HUDEP-2 (cell line): ENCODE measurements around the gene NAA50.

Experiments
- DNase-seq, 76 experiments: peaks; one replicate each; lab custom pipeline; 2025; ENCODE audit not compliant: unreplicated experiment in 76 of 76; lab: John Stamatoyannopoulos, UW

The NAA50 gene

DNA sequence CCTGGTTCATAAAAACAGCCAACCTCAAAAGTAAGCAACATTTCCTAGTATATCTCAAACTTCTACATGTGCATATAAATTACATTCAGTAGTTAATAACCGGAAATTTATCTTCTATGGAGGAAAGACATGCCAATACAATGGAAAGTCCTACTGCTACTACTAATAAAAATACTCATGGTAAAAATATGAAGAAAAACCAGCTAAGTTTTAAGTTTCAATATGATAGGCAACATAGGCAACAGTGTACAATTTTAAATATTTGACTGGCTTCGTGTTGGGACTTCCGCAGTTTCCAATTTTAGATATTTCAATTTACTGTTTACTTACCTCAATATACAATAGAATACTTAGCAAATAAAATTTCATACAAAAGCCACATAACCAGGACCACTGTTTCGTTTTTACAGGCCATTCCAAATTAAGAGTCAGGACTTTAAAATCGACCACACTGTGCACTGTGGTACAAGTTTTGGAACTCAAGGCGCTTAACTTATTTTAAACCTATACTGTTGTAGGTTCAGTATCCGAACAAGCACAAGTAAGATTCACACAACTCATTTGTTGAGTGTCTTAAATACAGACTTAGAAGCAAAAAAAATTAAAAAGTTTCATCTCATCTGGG, 2.9 kb downstream of the NAA50 start:
- DNase-seq, result no peak

DNA sequence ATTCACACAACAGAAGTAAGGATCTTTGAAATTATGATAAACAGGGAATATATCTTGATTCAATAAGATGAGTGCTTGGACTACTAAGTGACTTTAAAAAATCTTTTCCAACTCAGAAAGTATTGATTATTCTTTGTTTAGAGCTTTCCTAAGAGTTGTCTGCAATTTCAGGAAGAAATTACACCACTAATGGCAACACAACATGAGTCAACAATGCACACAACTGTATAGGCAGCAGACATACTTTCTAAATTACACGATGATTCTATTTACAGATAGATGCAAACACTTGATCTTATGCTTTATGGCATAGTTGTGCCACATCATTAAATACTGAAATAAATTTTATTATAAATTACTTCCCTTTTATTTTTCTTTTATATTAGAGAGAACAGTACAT, 4.4 kb downstream of the NAA50 start:
- no peak for DNase-seq

DNA sequence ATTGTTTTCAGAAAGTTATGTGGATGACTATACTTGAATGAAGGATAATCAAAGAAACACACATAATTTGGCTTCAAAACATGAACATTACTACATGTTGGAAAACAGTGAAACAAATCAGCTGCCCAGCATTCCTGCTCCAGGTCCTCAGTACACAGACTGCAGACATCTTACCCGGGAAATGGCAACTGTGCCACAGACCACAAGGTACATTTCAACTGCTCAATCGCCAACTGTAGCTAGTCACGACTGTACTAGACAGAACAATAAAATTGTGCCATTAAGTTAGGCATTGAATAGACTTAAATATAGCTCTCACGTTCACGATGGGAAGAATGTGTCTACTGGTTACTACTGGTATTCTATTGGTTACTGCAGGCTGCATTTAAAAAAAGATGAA, 5.0 kb downstream of the NAA50 start:
- DNase-seq, result no peak

DNA sequence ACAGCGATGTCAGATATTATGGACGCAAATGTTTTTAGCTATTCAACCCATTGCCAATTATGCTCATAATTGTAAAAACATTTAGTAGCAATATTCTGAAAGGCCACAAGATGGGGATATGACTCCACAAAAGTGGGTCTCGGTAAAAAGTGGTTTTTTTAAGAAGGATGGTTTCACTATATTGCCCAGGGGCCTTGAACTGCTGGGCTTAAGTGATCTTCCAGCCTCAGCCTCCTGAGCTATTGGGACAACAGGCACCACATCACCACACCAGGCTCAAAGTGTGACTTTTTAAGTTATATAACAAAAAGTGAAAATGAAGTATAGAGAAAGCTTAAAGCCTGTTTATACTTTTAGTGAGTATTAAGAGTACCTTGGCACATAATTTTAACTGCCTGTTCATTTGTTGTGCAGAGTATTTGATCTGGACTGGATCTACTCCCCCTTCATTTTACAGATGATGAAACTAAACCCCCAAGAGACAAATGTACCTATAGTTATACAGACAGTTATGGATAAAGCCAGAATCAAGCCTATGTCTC, 9.4 kb downstream of the NAA50 start:
- peak in 30 of 76 experiments; percentile 7 to 62 (median 31) for DNase-seq

DNA sequence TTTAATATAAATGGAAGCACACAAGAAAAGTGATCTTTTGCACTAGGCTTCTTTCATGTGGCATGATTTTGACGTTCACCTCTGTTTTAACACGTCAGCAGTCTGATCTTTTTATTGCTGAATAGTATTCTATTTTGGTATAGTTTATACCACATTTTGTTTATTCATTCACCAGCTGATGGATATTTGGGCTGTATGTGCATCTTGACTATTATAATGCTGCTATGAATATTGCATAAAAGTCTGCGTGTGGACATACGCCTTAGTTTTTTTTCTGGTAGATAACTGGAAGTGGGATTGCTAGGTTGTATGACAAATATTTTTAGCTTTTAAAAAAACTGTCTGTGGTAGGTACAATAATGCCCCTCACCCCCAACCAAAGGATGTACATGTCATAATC, 14.4 kb downstream of the NAA50 start:
- no peak for DNase-seq

DNA sequence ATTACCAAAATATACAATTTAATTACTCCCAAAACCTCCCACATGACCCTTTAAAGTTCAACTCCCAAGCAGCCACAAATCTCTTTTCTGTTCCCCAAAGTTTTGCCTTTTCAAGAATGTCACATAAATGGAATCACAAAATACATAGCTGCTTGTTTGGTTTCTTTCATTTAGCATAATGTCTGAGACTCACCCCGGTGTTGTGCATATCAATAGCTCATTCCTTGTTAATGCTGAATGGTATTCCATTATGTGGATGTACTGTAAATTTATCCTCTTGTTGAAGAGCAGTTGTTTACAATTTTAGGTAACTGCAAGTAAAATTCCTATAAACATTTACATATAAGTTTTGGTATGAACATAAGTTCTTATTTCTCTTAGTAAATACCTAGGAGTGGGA, 15.5 kb downstream of the NAA50 start:
- DNase-seq, result no peak

DNA sequence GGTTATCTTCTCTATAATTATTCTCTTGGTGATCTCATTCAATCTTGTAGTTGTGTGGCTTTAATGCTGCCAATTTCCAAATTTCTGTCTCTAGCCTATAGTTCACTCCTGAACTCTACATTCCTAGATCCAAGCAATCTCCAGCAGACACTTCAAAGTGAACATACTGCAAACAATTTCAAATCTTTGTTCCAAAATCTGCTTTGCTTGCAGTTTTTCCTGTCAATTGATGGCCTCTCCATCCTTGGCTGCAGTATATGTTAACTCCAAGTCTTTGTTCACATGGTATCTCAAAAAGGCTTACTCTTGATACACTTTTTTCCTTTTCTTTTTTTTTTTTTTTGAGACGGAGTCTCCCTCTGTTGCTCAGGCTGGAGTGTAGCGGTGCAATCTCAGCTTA, 17.4 kb downstream of the NAA50 start:
- no peak for DNase-seq

DNA sequence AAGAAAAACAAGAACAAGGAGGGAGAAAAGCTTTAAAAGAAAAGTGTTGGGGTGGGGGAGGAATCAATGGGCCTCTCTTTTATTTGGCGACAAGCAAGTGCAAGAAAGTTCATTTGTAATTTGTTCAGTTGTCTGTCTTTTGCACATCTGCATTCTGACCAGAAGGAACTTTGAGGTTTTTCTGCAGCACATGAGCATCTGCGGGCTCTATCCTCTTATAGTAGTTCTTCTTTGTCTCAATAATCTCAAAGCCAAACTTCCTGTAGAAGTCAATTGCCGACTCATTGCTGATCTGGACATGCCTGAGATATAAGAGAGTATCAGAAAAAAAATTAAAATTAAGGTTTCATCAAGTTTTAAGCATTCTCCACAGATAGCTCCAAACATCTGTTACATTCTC, 24.4 kb downstream of the NAA50 start:
- DNase-seq, result no peak

DNA sequence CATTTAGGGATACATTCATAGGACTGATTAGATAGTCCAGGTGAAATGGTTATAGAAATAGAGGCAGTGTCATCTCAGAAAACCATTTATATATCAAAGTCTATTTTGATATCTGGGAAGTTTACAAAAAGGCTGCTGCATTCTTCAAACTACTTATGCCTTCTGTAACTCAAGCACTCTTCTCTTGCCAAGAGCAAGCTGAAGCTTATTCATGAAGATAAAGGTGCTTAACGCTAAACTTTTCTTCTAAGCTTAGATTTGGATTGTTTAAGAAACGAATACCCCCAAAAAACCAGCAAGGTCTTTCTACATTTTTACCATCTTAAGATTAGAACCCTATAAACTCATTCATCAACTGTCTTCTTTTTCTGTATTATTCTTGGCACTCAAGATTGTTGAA, 26.3 kb downstream of the NAA50 start:
- no peak for DNase-seq

DNA sequence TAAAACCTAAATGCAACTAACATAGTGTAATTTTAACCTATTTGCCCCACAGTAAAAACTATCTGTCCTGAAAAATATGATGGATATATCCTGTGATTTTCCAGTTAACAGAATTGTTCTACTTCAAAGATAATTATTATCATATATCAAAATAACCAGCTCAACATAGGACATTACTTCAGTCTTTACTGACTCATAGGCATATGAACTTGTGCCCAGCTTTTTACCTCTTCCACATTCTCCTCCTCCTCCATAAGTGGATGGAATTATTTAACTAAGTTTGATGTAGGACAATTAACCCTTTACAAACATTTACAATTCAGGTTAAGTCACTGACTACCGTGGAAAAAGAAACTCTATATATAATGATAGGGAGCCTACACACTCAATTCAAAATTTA, 26.8 kb downstream of the NAA50 start:
- DNase-seq, result no peak

DNA sequence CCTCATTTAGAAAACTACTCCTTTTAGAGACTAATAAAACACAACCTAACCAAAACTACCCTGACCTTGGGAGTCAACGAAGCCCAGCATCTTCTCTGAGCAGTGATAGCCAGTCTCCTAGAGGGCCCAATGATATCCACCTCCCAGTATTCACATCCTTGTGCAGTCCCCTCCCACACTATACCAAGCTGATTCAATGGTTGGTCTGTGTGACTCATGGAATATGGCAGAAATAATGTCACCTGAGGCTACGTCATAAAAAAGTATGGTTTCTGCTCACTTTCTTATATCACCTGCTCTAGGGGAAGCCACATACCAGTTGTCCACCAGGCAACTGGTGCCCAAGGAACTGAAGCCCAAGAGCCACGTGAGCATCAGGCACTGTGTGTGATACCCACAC, 28.2 kb downstream of the NAA50 start:
- DNase-seq, result no peak

DNA sequence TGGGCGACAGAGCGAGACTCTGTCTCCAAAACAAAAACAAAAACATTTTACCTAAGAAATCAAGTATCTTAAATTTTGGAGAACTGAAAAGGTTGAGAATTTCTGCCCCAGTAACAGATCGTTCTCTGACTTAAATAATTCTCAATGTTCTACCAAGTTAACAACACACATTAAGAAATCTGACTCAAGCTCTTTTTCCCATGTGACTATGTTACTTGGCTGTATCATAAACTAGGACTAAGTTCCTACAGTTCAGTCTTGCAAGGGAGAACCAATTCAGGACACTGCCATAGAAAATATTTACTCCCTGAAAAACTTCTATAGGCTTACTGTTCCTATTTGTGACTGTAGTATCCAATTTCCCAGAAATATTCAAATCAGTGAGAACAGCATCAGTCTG, 28.7 kb downstream of the NAA50 start:
- no peak for DNase-seq

DNA sequence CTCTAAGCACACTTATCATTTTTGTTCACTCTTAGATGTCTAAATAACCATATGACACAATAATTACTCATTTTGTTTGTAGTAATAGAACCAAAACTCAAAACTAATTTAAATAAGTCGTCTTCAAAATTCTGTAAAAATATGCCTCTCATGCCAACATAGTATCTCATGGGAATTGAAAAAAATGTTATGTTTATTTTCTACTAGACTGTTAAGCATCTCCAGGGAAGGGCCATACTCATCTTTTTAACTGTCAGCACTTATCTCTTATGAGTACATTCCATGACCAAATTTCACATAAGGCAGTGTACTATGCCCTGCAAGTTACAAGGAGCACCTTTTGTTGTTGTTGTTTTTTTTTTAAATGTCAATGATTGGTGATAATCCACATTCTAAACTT, 31.3 kb downstream of the NAA50 start:
- DNase-seq, result no peak

DNA sequence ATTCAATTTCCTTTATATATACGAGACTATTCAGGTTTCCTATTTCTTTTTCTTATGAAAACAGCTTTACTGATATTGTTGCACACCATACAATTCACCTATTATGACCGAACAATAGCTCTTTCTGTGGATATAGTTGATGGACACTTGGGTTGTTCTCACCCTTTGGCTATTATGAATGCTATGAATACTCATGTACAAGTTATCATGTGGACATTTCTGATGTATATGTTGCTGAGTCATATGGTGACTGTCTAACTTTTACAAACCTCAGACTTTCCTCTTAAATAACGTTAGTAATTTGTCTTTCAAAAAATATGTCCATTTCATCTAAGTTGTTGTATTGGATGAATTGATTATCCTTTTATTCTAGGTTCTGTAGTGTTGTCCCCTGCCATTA, 33.9 kb downstream of the NAA50 start:
- no peak for DNase-seq

DNA sequence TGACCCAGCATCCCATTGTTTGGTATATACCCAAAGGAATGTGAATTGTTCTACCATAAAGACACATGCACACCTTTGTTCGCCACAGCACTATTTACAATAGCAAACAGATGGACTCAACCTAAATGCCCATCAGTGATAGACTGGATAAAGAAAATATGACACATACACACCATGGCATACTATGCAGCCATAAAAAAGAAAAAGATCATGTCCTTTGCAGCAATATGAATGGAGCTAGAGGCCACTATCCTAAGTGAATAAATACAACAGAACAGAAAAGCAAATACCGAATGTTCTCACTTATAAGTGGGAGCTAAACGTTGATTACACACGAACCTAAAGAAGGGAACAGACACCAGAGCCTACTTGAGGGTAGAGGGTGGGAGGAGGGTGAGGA, 38.2 kb downstream of the NAA50 start:
- no peak for DNase-seq

DNA sequence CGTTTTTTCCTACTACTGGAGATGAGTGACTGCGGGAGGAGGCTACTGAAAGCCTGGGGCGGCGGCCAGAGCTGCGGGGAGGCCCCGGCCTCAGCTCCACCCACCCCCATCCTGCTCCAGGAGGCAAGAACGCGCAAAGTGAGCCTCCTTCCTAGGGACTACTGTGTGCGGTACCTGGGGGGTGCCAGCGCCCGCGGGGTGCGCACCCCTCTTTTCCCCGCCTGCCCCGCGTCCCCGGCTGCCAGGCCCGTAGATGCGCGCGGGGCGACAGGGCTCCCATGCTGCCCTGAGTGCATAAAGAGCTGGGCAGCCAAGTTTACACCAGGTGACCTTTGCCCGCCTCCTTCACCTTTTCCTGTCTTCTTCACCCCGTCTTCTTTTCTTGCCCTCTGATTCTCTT, 47.1 kb downstream of the NAA50 start:
- DNase-seq, result peak in 31 of 76 experiments; percentile 2 to 52 (median 19)

DNA sequence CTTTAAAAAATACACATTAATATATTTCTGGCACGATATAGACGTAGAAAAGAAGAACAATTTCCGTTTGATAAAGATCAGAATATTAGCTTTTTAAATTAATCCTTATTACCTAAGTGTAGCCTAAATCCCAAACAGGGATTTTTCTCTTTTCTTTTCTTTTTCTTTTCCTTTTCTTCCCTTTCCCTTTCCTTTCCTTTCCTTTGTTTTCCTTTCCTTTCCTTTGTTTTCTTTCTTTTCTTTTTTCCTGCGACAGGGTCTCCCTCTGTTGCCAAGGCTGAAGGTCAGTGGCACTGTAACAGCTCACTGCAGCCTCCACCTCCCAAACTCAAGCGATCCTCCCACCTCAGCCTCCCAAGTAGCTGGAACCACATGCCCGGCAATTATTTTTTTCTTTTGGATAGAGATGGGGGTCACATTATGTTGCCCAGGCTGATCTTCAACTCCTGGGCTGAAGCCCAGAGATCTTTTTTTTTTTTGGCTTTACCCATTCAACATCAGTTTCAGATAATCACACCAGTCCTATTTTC, 47.8 kb downstream of the NAA50 start:
- DNase-seq, result no peak

DNA sequence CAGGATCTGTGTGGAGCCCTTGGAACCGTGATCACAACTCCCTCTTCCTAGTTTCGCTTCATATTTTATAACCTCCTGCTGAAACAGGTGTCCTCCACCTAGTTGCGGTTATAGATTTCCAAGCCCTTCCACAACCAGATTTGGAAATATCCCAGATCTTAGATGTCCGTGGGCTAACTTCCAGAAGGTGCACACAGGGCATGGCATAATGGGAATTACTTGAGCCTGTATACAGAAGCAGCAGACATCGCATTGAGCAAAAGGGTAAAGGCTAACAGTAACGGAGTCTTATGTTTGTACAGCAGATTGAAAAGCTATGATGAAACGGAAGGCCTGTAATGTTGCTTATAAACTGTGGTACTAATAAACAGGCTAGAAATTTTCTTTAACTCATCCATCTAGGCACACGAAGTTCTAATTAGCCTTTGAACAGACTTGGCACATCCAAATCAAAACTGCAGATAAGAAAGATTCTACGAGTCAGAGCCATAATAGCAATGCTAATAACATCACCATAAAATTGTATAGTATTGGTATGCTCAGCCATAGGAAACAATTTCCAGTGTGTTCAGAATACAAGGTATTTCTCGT, 48.5 kb downstream of the NAA50 start:
- peak in 1 of 76 experiments; percentile 6 for DNase-seq

DNA sequence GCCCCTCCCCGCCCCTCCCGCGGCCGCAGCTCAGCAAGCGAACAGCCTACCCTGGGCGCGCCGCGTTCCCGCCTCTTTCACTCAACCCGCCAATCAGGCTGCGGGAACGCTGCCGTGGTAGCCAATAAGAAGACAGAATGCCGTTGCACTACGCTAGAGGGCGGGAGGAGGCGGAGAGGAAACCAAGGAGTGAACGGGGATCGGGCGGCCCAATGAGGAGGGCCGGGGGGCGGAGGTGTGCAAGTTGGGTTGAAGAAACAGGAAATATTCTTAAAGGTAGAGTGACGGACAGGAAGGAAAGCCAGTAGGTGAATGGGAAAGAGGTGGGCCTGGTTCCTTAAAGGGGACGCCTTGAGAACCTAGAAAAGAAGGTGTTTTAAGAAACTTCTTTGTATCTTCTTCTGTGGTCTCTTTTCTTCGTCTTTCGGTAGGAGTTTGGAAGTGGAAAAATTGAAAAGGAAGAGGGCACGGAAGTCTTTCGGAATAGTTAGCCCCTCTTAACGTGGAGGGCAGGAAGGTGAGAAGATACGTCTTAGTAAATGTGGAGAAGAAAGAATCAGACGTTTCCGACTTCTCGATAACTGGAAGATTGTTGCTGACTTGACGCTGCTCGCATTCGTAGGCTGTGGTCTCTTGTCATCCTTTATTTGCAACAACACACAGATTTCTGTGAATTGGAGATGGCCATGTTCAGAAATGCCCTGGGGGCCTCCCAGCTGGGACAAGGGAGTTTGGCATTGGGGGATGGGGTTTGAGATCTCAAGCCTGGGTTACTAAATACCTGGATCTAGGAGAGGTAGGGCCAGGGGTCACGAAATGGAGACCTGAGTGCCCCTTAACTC, 49.2 kb downstream of the NAA50 start:
- DNase-seq, result peak in 75 of 76 experiments; percentile 24 to 99 (median 98)

DNA sequence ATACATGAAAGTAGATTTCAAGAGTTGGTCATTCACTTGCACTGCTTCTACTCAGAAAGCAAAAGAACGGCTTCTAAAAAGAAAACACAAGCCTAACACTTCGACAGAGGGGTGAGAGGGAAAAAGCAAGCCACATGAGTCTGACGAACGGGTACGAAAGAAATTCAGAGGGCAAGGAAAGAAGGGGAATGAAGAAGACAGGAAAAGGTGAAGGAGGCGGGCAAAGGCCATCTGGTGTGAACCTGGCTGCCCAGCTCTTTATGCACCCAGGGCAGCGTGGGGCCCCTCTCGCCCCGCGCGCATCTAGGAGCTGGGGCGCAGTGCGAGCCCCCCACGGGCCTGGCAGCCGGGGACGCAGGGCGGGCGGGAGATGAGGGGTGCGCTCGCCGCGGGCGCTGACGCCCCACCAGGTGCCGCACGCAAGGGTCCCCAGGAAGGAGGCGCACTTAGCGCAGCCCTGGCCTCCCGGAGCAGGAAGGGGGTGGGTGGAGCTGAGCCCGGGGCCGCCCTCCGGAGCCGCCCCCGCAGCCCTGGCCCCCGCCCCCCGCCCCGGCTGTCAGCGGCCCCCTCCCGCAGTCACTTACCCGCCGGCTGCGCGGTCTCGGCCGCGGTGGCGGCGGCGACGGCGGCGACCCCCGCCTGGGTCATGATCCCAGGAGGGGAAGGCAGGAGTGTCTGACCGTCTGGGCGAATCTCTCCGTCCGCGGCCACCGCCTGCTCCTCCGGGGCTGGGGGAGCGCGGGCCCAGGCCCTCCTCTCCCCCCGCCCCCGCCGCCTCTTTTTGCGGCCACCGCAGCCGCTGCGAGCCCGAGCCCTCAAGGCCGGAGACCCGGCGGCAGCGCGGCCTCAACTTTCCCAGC, 50.0 kb downstream of the NAA50 start, which contains the start of gene USF3:
USF3 (minus strand) TSS at position 857 of the 860 bp plus-strand sequence. CDS start 21,764 bp downstream, outside the sequence.
- peak in 68 of 76 experiments; percentile 3 to 81 (median 50) for DNase-seq
